Fibroblast of skin of right biceps (primary cell): ENCODE measurements around the gene FLNB.

ENCODE experiments used
- DNase-seq: peaks from one replicate; pipeline ENCODE4 v3.0.0-alpha.2; 2013

Gene FLNB

DNA sequence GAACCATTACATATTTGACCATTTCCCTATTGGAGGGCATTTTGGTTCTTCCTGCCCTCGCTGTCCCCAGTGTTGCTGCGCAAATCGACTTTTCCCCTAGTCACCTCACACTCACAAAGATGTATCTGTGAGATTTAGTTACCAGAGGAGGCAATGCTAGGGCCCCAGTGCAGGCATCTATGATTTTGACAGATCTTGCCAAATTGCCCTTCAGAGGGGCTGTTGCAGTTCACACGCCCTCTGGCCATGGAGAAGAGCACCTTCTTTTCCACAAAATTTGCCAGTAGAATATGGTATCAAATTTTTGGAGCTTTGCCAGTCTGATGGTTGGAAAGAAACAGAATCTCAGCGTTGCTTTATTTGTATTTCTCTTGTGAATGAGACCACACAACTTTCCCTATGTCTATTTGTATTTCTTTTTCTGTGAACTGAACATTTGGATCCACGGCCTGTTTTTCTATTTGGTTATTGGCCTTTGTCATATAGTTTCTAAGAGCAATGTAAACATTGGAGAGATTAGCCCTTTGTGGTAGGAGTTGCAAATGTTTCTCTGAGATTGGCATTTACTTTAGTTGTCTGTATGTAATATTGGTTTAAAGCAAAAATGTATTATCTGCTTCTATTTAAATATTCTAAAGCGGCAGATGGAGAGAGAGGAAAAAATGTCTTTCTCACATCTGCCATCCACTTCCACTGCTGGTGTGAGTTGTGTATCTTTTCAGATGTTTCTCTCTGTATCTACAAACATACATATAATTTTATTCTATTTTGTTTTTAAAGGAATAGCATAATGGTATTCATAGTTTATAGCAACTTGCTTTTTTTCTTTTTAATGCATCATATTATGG is 136.5 kb downstream of the FLNB start:
- DNase-seq: no peak

- DNase-seq: no peak
Observed at GRCh38 chr3:58148049-58148448, 139.8 kb downstream of the FLNB start.

DNA sequence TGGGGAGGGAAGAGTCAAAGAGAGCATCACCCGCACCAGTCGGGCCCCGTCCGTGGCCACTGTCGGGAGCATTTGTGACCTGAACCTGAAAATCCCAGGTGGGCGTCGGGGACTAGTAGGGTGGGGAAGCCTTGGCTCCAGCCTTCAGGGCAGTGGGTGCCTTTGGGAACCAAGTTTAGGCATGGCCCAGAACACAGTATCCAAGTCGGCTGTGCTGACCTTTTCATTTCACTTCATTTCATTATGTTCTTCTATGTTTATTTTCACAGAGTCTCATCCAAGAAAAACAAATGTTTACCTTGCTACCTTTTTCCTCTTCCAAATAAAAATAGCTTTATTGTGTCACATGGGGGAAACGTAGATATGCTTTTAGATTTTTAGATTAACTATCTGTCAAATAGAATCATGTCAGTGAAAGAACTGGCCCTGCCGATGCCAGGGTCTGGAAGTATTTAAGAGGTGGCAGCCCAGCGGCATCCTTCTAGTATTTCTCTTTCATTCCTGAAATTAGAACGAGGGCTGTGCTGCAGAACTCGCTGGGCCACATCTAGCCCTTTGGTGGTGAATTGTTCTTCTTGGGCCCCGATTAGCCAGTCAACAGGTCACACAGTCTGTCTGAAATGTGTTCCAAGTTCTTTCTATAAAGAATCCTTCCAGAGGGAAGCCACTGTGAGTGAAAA is 142.0 kb downstream of the FLNB start:
- DNase-seq: no peak

DNA sequence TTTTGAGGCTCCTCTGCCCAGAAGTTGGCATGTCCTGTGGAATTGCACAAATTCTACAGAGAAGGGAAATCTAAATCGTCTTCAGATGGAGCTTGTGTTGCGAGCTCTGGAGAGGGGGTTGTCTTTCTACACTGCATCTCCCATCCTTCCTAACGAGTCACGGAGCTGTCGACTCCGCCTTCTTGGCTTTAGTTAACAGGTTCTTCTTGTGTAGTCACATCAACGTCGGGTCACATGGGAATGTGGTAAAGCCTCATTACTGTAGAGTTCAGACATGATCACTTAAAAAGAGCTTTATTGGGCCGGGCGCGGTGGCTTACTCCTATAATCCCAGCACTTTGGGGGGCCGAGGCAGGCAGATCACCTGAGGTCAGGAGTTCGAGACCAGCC is 142.6 kb downstream of the FLNB start:
- peak; percentile 70 for DNase-seq

DNA sequence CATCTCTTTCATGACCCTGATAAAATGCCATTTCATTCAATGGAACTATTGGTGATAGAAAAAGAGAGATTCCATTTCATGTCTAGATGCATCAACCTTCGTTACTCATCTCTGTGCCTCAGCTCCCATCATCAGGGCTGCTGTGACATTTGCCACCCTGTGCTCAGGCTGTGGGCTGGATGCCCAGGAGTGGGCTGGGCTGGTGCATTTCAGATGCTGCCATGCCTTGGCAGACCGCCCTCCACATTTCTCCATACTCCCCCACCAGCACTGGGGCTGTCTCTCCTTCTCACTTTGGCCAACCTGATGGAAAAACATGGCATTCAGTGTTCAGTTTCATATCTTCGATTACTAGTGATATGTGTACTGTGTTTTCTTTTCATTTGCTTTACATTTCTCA is 143.4 kb downstream of the FLNB start:
- no peak for DNase-seq

DNA sequence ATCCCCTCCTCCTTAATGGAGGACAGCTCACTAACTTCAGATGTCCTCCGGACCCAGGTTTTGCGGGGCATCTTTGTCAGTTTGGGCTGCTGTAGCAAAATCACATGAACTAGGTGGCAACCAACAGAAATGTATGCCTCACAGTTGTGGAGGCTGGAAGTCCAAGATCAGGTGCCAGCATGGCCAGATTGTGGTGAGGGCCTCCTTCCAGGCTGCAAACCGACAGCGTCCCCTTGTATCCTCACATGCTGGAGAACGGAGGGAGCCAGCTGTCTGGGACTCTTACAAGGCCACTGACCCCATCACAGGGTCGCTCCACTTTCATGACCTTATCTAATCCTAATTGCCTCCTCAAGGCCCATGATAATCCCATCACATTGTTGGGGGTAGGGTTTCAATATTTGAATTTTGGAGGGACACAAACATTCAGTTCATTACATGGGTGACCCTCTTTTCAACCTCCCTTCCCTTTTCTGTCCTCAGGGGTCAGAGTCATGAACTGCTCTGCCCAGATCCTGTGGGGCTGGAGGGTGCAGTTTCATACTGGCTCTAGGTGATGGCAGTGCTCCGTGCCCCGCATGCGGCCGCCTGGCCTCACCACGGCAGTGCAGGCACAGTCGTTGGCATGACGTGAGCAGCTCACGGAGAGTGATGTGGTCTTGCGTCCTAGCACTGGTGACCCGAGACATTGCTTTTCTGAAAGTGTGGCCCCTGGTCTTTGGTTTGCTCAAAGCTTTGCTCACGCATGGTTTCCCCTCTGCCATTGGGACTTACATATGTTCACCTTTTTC is 144.2 kb downstream of the FLNB start:
- no peak for DNase-seq

GRCh38 chr3:58153371-58153770 is 145.1 kb downstream of the FLNB start:
- DNase-seq: no peak

DNA sequence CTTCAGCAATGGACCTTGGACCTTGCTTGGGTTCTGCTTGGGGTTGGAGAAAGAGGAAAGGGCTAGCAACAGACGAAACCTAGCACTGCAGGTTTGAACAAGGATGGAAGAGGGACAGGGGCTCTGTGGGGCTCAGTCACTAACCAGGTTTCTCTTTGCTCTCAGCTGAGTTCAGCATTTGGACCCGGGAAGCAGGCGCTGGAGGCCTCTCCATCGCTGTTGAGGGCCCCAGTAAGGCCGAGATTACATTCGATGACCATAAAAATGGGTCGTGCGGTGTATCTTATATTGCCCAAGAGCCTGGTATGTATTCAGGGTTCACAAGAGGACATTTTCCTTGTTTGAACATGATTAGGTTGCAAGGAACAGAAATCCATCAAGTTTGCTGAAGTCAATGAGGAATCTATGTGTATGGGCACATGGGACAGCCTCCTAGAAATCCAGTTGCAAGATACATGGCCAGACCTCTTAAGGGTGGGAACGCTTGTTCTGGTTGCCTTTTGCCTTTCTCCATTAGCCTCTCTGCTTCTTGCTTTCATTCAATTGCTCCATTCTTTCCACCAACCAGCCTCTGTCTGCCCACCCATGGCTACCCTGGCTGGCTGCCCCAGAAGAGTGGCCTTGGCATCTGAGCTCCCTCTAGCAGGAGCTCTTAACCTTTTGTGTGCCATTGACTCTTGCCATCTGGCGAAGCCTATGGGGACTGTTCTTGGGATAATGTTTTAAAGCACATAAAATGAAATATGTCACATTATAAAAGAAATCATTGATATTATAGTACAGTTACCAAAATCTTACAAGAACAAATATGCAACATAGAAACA is 146.6 kb downstream of the FLNB start:
- no peak for DNase-seq

GRCh38 chr3:58155838-58156237 is 147.6 kb downstream of the FLNB start:
- DNase-seq: no peak

- no peak for DNase-seq
Observed at GRCh38 chr3:58157700-58158099, 149.5 kb downstream of the FLNB start.

DNA sequence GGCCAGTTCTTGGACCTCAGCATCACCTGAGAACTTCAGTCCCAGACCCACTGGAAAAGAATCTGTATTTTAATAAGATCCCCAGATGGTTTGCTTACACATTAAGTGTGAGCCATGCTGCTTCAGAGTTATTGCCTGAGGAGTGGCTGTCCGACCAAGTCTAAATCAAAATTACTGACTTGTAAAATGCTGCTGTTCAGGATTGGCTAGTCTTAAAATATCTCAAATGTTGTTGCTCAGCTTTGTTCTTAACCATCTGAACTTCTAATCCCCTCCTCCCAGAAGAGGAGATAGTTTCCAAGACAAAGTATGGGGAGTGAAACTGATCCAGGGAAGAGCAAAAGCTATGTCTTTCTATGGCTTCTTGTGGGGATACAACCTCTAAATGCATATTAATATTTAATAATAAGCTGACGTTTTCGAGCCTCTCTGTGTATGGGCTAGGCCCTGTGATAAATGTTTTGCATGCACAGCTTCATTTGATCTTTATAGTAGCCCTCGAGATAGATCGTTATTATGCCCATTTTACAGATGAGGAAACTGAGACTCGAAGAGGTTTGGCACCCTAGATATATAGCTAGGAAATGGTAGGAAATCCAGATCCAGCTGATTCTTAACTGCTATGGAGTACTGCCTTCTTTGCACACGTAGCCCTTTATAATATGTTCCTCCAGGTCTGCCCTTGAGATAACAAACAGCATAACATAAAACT is 150.4 kb downstream of the FLNB start:
- DNase-seq: no peak

- no peak for DNase-seq
Observed at GRCh38 chr3:58160399-58160798, 152.2 kb downstream of the FLNB start.

DNA sequence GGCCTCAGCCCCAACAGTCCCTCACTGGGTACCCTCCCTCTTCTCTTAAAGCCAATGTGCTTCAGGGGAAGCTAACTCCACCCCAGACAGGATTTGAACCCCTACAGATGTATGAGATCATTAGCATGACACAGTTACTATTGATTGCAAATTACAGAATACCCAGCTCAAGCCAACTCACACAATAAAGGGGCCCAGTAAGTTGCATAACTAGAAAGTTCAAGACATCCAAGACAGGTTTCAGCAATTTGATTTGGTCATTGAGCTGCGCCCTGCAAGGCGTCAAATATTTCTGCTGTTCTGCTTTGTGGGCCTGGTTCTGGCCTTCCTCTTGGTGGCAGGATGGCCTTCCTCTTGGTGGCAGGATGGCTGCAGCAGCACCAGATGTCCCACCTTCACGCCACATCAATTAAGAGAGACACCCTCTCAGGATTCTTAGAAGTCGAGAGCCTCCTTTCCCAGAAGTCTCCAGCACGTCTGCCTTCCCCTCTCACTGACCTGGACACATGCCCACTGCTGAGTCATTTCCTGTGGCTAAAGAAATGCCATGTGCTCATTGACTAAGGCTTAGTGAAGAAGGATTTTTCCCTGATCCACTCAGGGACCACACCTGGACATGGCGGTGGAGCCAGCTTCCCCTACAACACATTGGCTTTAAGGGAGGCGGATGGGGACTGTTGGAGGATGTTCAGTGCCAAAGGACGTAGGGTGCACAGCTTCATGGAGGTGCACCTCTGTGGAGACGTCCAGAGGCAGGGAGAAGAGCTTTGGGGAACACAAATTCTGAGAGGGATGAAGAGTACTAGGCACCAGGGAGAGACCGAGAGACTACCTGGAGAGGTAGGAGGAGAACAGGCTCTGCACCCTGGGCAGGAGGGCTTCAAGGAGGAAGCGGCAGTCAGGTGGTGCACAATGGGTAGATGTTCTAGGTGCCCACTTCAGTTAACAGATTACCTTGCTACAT is 153.5 kb downstream of the FLNB start:
- DNase-seq: peak; percentile 95

DNA sequence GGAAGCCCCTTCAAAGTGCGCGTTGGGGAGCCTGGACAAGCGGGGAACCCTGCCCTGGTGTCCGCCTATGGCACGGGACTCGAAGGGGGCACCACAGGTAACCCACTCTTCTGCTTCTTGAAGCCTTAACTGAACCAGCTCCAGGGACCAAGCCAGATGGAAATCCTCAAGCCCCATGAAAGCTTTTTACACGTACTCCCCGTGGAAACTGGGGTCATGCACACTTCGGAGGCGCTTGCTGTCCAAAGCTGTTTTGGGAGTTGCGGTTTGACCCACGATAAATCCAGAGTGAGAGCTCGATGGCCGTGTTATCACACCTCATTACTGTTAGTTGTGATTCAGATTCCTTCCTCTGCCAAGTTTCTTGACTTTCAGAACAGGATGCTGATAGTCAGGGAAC is 155.0 kb downstream of the FLNB start:
- no peak for DNase-seq

- DNase-seq: no peak
Observed at GRCh38 chr3:58164199-58164879, 156.1 kb downstream of the FLNB start.

- peak; percentile 31 for DNase-seq
Observed at GRCh38 chr3:58164906-58165821, 156.9 kb downstream of the FLNB start.

DNA sequence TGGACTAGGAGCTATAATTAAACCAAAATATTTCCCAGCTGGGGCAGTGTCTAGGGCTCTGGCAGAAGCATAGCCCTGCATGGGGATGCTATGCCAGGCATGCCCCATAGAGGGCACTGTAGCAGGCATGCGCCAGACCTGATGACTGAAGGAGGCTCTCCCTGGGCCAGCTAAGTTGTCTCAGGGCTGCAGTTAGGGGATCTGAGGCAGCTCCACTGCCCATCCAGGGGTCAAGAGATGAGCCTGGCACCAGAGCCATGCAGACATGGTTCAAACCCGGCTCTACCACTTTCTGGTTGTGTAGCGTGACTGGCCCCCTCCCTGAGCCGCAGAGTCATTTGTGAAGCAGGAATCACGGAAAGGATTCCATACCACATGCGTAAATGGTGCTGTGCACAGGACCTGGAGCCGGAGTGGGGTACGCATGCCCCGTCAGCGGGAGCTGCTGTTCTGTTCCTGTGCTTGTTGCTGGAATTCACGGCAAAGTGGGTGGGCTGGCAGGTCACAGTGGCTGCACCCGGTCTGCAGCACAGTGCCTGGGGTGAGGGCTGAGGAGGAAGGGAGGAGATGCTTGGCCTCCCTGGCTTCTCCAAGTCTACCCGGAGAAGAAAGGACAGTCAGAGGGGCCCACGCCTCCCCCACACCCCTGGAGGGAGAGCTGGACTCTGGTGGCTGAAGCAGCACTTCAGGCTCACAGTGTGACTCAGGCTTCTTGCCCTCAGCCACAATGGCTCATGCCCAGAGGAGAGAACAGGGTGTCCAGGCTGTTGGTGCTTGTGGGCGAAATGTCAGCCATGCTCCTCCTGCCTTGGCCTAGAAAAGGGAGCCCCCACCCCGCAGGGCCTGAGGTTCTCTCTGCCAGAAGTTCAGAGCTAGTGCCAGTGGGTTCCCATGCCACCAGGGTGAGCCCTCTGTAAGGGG is 159.5 kb downstream of the FLNB start:
- peak; percentile 50 for DNase-seq

- DNase-seq: no peak
Observed at GRCh38 chr3:58168498-58168897, 160.3 kb downstream of the FLNB start.
